ENCODE results near the gene URGCP. TPM values are rescaled to one million over a fixed set of nuclear protein-coding genes. Genes with fewer than 3 reads are reported as not detected.

The URGCP gene
- total RNA-seq, 2 donors from 2014 or later = 23.2 to 23.8 TPM

DNA sequence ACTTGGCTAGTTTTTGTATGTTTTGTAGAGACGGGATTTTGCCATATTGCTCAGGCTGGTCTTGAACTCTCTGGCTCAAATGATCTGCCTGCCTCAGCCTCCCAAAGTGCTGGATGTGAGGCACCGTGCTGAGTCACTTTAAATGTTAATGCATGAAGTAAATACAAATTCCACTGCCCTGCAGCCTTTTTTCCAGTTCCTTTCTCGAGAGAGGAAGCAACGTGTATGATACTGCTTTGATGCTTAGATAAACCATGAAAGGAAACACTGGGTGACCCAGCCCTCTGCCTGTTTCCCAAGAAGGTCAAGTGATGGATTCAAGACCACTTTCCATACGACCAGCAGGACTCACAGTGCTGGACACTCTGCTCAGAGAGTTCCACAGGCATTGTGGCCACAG, 25.8 kb downstream of the URGCP start:
- DNase-seq = no peak
- H3K36me3 Mint-ChIP-seq (ENCODE audit: low read depth) = peaks cover 73% of the 10 kb centered on the region
- TF ChIP-seq CTCF (conservative IDR thresholded peaks at IDR 0.05) = no peak
- no peaks in the 10 kb centered on the region for H3K4me1 ChIP-seq (ENCODE audit: control insufficient read depth, insufficient read depth, low read length)
- H3K36me3 ChIP-seq (ENCODE audit: control insufficient read depth, insufficient read depth, low read length) = peaks cover 55% of the 10 kb centered on the region
- no peaks in the 10 kb centered on the region for H3K9me3 ChIP-seq (ENCODE audit: control insufficient read depth, low read length)
- H3K4me1 Mint-ChIP-seq = no peaks in the 10 kb centered on the region
- no peaks in the 10 kb centered on the region for H3K27me3 Mint-ChIP-seq (ENCODE audit: insufficient read depth)
- no peaks in the 10 kb centered on the region for H3K9me3 Mint-ChIP-seq
- H3K4me3 Mint-ChIP-seq = no peak overlapping the region
- H3K9ac ChIP-seq (ENCODE audit: extremely low read depth, low read length, poor library complexity, severe bottlenecking) = no peak overlapping the region
- no peaks in the 10 kb centered on the region for H3K27me3 ChIP-seq (ENCODE audit: control insufficient read depth, insufficient read depth, low read length, poor library complexity, severe bottlenecking)
- no peak overlapping the region for H3K27ac ChIP-seq (ENCODE audit: low read depth, low read length)
- no peak overlapping the region for H3K27ac Mint-ChIP-seq
- H3K4me3 ChIP-seq (ENCODE audit: low read length) = no peak overlapping the region
- 71 to 88% methylated on average over 5 of the region's 5 CpGs for WGBS, 2 experiments (ENCODE audit: insufficient coverage in 1 of 2, insufficient read length in 1 of 2)

DNA sequence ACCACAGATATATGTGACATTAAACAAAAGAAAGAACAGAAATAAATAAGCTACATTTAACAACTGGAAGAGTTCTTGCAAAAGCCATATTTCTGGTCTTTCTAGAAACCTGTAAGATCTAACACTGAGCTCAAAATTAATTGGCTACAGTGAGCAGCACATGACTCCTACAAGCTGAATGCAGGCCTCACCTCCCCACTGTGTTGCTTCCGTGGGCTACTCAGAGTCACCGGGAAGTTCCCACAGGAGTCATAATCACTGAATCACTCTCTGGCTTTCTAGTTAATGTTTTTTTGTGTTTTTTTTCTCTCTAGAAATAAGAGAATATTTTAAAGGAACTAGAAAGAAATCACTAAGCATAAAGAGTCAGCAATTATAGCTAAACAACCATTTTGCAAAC, 26.9 kb downstream of the URGCP start:
- Histone ChIP-seq H3K4me3 (ENCODE audit: low read length) (no peak overlapping the region), H3K36me3 (ENCODE audit: control insufficient read depth, insufficient read depth, low read length) (peaks cover 55% of the 10 kb centered on the region), H3K9me3 (ENCODE audit: control insufficient read depth, low read length) (no peaks in the 10 kb centered on the region), H3K27ac (ENCODE audit: low read depth, low read length) (no peak overlapping the region), H3K27me3 (ENCODE audit: control insufficient read depth, insufficient read depth, low read length, poor library complexity, severe bottlenecking) (no peaks in the 10 kb centered on the region), H3K9ac (ENCODE audit: extremely low read depth, low read length, poor library complexity, severe bottlenecking) (no peak overlapping the region), H3K4me1 (ENCODE audit: control insufficient read depth, insufficient read depth, low read length) (no peaks in the 10 kb centered on the region)
- DNase-seq = no peak
- Mint-ChIP-seq H3K27ac (peak overlapping the region; percentile 12), H3K4me3 (no peak overlapping the region), H3K36me3 (ENCODE audit: low read depth) (peaks cover 70% of the 10 kb centered on the region), H3K4me1 (no peaks in the 10 kb centered on the region), H3K9me3 (no peaks in the 10 kb centered on the region), H3K27me3 (ENCODE audit: insufficient read depth) (no peaks in the 10 kb centered on the region)
- TF ChIP-seq CTCF (conservative IDR thresholded peaks at IDR 0.05) = no peak
- whole genome bisulfite sequencing, 2 experiments (ENCODE audit: insufficient coverage in 1 of 2, insufficient read length in 1 of 2) = 98 to 100% methylated on average over 1 to 2 of the region's 2 CpGs

- H3K27ac ChIP-seq (ENCODE audit: low read depth, low read length) = no peak overlapping the region
- peak overlapping the region; percentile 12 for H3K27ac Mint-ChIP-seq
These were observed 27.5 kb downstream of the URGCP start for GRCh38 chr7:43878867-43879266.

More at GRCh38 chr7:43878867-43879266, 27.5 kb downstream of the URGCP start:
- TF ChIP-seq CTCF (conservative IDR thresholded peaks at IDR 0.05) = no peak
- H3K4me3 Mint-ChIP-seq = no peak overlapping the region
- Histone ChIP-seq H3K9ac (ENCODE audit: extremely low read depth, low read length, poor library complexity, severe bottlenecking) (no peak overlapping the region), H3K4me1 (ENCODE audit: control insufficient read depth, insufficient read depth, low read length) (no peaks in the 10 kb centered on the region), H3K36me3 (ENCODE audit: control insufficient read depth, insufficient read depth, low read length) (peaks cover 55% of the 10 kb centered on the region), H3K4me3 (ENCODE audit: low read length) (no peak overlapping the region), H3K27me3 (ENCODE audit: control insufficient read depth, insufficient read depth, low read length, poor library complexity, severe bottlenecking) (no peaks in the 10 kb centered on the region), H3K9me3 (ENCODE audit: control insufficient read depth, low read length) (no peaks in the 10 kb centered on the region)
- no peaks in the 10 kb centered on the region for H3K27me3 Mint-ChIP-seq (ENCODE audit: insufficient read depth)
- no peak for DNase-seq
- peaks cover 64% of the 10 kb centered on the region for H3K36me3 Mint-ChIP-seq (ENCODE audit: low read depth)
- no peaks in the 10 kb centered on the region for H3K4me1 Mint-ChIP-seq
- no peaks in the 10 kb centered on the region for H3K9me3 Mint-ChIP-seq
- WGBS, 2 experiments (ENCODE audit: insufficient coverage in 1 of 2, insufficient read length in 1 of 2) = 90 to 93% methylated on average over 5 of the region's 5 CpGs
